ENCODE measurements around the gene MYOD1. TPM values are rescaled to one million over a fixed set of nuclear protein-coding genes. Genes with fewer than 3 reads are reported as not detected.

MYOD1 gene
- polyA plus RNA-seq (2012; ENCODE audit: low read depth, missing spikeins), result not detected

GRCh38 chr11:17719028-17719937 is at the start of gene MYOD1:
MYOD1 (plus strand) TSS chr11:17719571; CDS start chr11:17719783, 212 bp downstream.
- TF ChIP-seq POLR2A (IDR thresholded peaks at IDR 0.05; ENCODE audit: low read depth, low read length) (no peak), PAX5 (IDR thresholded peaks at IDR 0.05; ENCODE audit: insufficient read depth, low read length, severe bottlenecking) (no peak), POU2F2 (IDR thresholded peaks at IDR 0.05; ENCODE audit: low read depth, low read length) (no peak), POLR2AphosphoS5 (IDR thresholded peaks at IDR 0.05; ENCODE audit: low read depth, low read length) (no peak), SPI1 (IDR thresholded peaks at IDR 0.05; ENCODE audit: low read depth, low read length) (no peak), TAF1 (IDR thresholded peaks at IDR 0.05; ENCODE audit: low read depth, low read length) (no peak)
- no peak for FAIRE-seq
- DNase-seq (ENCODE audit: insufficient read length, low spot score), result no peak

GRCh38 chr11:17672469-17672868 is 46.9 kb upstream of the MYOD1 start:
- FAIRE-seq (no peak), DNase-seq (ENCODE audit: insufficient read length, low spot score) (no peak)
- TF ChIP-seq SPI1 (IDR thresholded peaks at IDR 0.05; ENCODE audit: low read depth, low read length), result no peak
- TF ChIP-seq POU2F2 (IDR thresholded peaks at IDR 0.05; ENCODE audit: low read depth, low read length), result no peak
- TF ChIP-seq TAF1 (IDR thresholded peaks at IDR 0.05; ENCODE audit: low read depth, low read length), result no peak
- TF ChIP-seq POLR2A (IDR thresholded peaks at IDR 0.05; ENCODE audit: low read depth, low read length), result no peak
- no peak for TF ChIP-seq POLR2AphosphoS5 (IDR thresholded peaks at IDR 0.05; ENCODE audit: low read depth, low read length)
- no peak for TF ChIP-seq PAX5 (IDR thresholded peaks at IDR 0.05; ENCODE audit: insufficient read depth, low read length, severe bottlenecking)

GRCh38 chr11:17673951-17674350 is 45.4 kb upstream of the MYOD1 start:
- no peak for TF ChIP-seq PAX5 (IDR thresholded peaks at IDR 0.05; ENCODE audit: insufficient read depth, low read length, severe bottlenecking)
- no peak for TF ChIP-seq POU2F2 (IDR thresholded peaks at IDR 0.05; ENCODE audit: low read depth, low read length)
- no peak for TF ChIP-seq POLR2A (IDR thresholded peaks at IDR 0.05; ENCODE audit: low read depth, low read length)
- TF ChIP-seq POLR2AphosphoS5 (IDR thresholded peaks at IDR 0.05; ENCODE audit: low read depth, low read length), result no peak
- TF ChIP-seq TAF1 (IDR thresholded peaks at IDR 0.05; ENCODE audit: low read depth, low read length), result no peak
- TF ChIP-seq SPI1 (IDR thresholded peaks at IDR 0.05; ENCODE audit: low read depth, low read length), result no peak
- DNase-seq (ENCODE audit: insufficient read length, low spot score), result no peak
- no peak for FAIRE-seq

GRCh38 chr11:17682848-17683247 is 36.5 kb upstream of the MYOD1 start:
- no peak for TF ChIP-seq POLR2A (IDR thresholded peaks at IDR 0.05; ENCODE audit: low read depth, low read length)
- no peak for TF ChIP-seq SPI1 (IDR thresholded peaks at IDR 0.05; ENCODE audit: low read depth, low read length)
- FAIRE-seq, result no peak
- DNase-seq (ENCODE audit: insufficient read length, low spot score), result no peak

- DNase-seq (ENCODE audit: insufficient read length, low spot score) (no peak), FAIRE-seq (no peak)
- TF ChIP-seq TAF1 (IDR thresholded peaks at IDR 0.05; ENCODE audit: low read depth, low read length) (no peak), POU2F2 (IDR thresholded peaks at IDR 0.05; ENCODE audit: low read depth, low read length) (no peak), POLR2AphosphoS5 (IDR thresholded peaks at IDR 0.05; ENCODE audit: low read depth, low read length) (no peak)
These were observed 35.8 kb upstream of the MYOD1 start for GRCh38 chr11:17683377-17684161.

- FAIRE-seq, result no peak
- TF ChIP-seq POLR2A (IDR thresholded peaks at IDR 0.05; ENCODE audit: low read depth, low read length) (no peak), POLR2AphosphoS5 (IDR thresholded peaks at IDR 0.05; ENCODE audit: low read depth, low read length) (no peak), TAF1 (IDR thresholded peaks at IDR 0.05; ENCODE audit: low read depth, low read length) (no peak), SPI1 (IDR thresholded peaks at IDR 0.05; ENCODE audit: low read depth, low read length) (no peak), POU2F2 (IDR thresholded peaks at IDR 0.05; ENCODE audit: low read depth, low read length) (no peak), PAX5 (IDR thresholded peaks at IDR 0.05; ENCODE audit: insufficient read depth, low read length, severe bottlenecking) (no peak)
- no peak for DNase-seq (ENCODE audit: insufficient read length, low spot score)
These were observed 34.8 kb upstream of the MYOD1 start for GRCh38 chr11:17684550-17684949.

GRCh38 chr11:17686231-17686980 is 33.0 kb upstream of the MYOD1 start:
- no peak for DNase-seq (ENCODE audit: insufficient read length, low spot score)
- TF ChIP-seq POU2F2 (IDR thresholded peaks at IDR 0.05; ENCODE audit: low read depth, low read length) (no peak), PAX5 (IDR thresholded peaks at IDR 0.05; ENCODE audit: insufficient read depth, low read length, severe bottlenecking) (no peak), SPI1 (IDR thresholded peaks at IDR 0.05; ENCODE audit: low read depth, low read length) (no peak), POLR2A (IDR thresholded peaks at IDR 0.05; ENCODE audit: low read depth, low read length) (no peak), POLR2AphosphoS5 (IDR thresholded peaks at IDR 0.05; ENCODE audit: low read depth, low read length) (no peak), TAF1 (IDR thresholded peaks at IDR 0.05; ENCODE audit: low read depth, low read length) (no peak)

GRCh38 chr11:17687946-17688670 is 31.3 kb upstream of the MYOD1 start:
- TF ChIP-seq POLR2A (IDR thresholded peaks at IDR 0.05; ENCODE audit: low read depth, low read length) (no peak), POLR2AphosphoS5 (IDR thresholded peaks at IDR 0.05; ENCODE audit: low read depth, low read length) (no peak), POU2F2 (IDR thresholded peaks at IDR 0.05; ENCODE audit: low read depth, low read length) (no peak), SPI1 (IDR thresholded peaks at IDR 0.05; ENCODE audit: low read depth, low read length) (no peak)
- FAIRE-seq, result no peak

More at GRCh38 chr11:17686231-17686980, 33.0 kb upstream of the MYOD1 start:
- FAIRE-seq, result no peak

More at GRCh38 chr11:17687946-17688670, 31.3 kb upstream of the MYOD1 start:
- no peak for DNase-seq (ENCODE audit: insufficient read length, low spot score)
